HCT116 (cell line): ENCODE results near the gene GARNL3.

Source experiments
- CTCF ChIP-seq, 3 experiments: fragments of 200-600 bp in 1 of 3; sonication (generic) in 1 of 3; IDR thresholded peaks in 2 of 3; conservative IDR thresholded peaks in 1 of 3; 2 replicates each; pipeline ENCODE4 v1.5.1; 2012 to 2017; ENCODE audit warnings: low read depth in 2 of 3, low read length in 2 of 3, antibody characterized with exemption in 1 of 3, borderline replicate concordance in 1 of 3, control low read depth in 1 of 3, mild to moderate bottlenecking in 1 of 3, mixed read lengths in 1 of 3, mixed run types in 1 of 3, moderate library complexity in 1 of 3; ENCODE audit not compliant: insufficient read depth in 1 of 3
- POLR2A ChIP-seq: IDR thresholded peaks from 2 replicates; pipeline ENCODE4 v1.7.0; 2011; ENCODE audit warnings: borderline replicate concordance; ENCODE audit not compliant: insufficient read depth, insufficient read length; ENCODE audit errors: extremely low read depth
- POLR2AphosphoS5 ChIP-seq: IDR thresholded peaks from 2 replicates; pipeline ENCODE4 v1.6.1; 2011; ENCODE audit warnings: mild to moderate bottlenecking, low read depth, low read length, moderate library complexity
- RAD21 ChIP-seq: IDR thresholded peaks from 2 replicates; pipeline ENCODE4 v1.6.1; 2012; ENCODE audit warnings: low read depth, mild to moderate bottlenecking
- YY1 ChIP-seq: IDR thresholded peaks from 2 replicates; pipeline ENCODE4 v1.6.1; 2011; ENCODE audit warnings: low read length, low read depth, moderate library complexity, mild to moderate bottlenecking; ENCODE audit not compliant: insufficient replicate concordance; ENCODE audit errors: extremely low read depth

DNA sequence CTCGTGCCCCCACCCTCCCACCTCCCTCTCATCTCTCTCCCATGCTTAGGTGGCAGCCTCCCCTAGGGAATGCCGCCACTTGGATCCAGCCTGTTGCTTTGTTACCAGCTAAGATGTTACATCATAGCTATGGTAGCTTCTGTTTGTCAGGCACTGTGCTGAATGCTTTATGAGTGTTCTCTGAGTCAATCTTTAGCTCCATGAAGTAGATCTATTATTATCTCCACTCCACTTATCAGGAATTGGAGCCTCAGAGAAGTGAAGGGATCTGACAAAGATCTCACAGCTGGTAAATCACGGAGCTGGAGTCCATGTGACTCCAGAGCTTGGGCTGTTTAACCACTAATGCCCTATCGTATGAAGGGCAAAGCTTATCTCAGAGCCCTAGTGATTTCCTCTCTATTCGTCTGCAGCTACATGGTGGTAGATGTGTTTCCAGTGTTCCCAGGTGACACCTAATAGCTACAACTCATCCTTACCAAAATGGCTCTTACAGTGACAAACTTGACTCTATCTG lies 54.1 kb downstream of the GARNL3 start:
- no peak for TF ChIP-seq CTCF (IDR thresholded peaks at IDR 0.05 in 2 of 3, conservative IDR thresholded peaks at IDR 0.05 in 1 of 3; ENCODE audit: borderline replicate concordance in 1 of 3, insufficient read depth in 1 of 3, low read depth in 2 of 3, low read length in 2 of 3)
- TF ChIP-seq POLR2AphosphoS5: no peak
- no peak for TF ChIP-seq POLR2A
- TF ChIP-seq YY1: no peak
- TF ChIP-seq RAD21: no peak
